ENCODE data around the gene ANO5.
A peak's percentile ranks its signal among the peaks of the same experiment; 100 is the strongest.
"Not testable (repeated sequence)": the region's sequence is repeated elsewhere in the genome, so short reads cannot be mapped to it uniquely, and the experiment has no call there.

ANO5 gene

DNA sequence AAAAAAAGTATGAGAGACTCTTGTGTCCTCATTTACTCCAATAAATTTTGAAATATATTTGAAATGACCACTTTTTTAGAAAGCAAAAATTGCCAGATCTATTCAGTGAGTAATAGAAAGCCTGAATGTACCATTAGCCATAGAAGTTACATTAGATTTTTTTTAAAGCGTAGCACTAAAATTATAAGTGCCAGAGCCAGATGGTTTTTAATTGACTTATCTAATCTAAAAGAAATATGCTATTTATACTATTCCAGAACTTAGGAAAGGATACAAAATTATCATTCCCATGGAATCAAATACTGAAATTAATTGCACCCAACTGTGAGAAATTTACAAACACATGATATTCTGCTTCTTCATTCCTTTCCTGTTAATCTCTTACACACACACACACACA, 80.9 kb downstream of the ANO5 start:
- no peak for FAIRE-seq
- TF ChIP-seq POLR2A (IDR thresholded peaks at IDR 0.05; ENCODE audit: low read depth, low read length): no peak
- no peak for TF ChIP-seq TAF1 (IDR thresholded peaks at IDR 0.05; ENCODE audit: borderline replicate concordance, low read depth, low read length)
- TF ChIP-seq POLR2AphosphoS5 (IDR thresholded peaks at IDR 0.05; ENCODE audit: low read depth, low read length): no peak
- no peak for DNase-seq (ENCODE audit: insufficient read length)

DNA sequence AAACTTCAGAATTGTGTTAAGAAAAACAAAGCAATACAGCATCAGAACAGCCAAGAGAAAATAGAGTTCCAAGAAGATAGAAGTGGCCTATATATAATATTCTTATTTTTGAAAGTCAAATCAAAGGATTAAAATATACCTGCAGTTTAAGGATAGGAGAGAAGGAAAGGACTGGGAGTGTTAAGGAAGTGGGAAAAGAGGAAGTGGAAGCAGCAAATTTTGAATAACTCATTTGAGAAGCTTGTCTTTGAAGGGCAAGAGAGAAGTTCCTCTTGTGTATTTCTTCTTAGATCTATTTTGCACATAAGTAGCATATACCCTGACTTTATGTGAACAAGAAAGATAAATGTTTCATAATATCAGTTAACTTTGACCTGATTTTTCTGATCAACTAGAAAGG, 82.7 kb downstream of the ANO5 start:
- no peak for TF ChIP-seq TAF1 (IDR thresholded peaks at IDR 0.05; ENCODE audit: borderline replicate concordance, low read depth, low read length)
- FAIRE-seq: no peak
- DNase-seq (ENCODE audit: insufficient read length): no peak

DNA sequence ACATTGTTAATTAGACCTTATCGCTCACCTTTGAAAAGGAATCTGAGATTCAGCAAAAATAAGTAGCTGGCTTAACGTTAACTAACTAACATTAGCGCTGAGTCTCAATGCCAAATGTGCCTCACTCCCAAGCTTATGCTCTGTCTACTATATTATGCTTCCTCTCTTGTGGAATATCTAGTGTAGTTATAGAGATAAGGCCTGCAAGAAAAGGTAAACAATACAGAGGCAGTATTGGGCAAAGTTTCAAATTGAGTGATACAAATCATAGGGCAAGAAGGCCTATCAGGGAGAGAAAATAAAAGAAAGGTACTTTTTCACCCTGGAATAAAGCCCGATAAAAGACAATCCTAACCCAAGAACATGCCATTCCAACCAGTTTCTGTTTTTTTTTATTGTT, 83.7 kb downstream of the ANO5 start:
- FAIRE-seq (peak; percentile 65), DNase-seq (ENCODE audit: insufficient read length) (no peak)
- TF ChIP-seq POLR2AphosphoS5 (IDR thresholded peaks at IDR 0.05; ENCODE audit: low read depth, low read length): no peak
- no peak for TF ChIP-seq TAF1 (IDR thresholded peaks at IDR 0.05; ENCODE audit: borderline replicate concordance, low read depth, low read length)
- TF ChIP-seq POLR2A (IDR thresholded peaks at IDR 0.05; ENCODE audit: low read depth, low read length): no peak

DNA sequence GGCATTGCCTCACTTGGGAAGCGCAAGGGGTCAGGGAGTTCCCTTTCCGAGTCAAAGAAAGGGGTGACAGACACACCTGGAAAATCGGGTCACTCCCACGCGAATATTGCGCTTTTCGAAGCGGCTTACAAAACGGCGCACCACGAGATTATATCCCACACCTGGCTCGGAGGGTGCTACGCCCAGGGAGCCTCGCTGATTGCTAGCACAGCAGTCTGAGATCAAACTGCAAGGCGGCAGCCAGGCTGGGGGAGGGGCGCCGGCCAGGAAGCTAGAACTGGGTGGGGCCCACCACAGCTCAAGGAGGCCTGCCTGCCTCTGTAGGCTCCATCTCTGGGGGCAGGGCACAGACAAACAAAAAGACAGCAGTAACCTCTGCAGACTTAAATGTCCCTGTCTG, 92.1 kb downstream of the ANO5 start:
- not testable (repeated sequence) for FAIRE-seq; DNase-seq (ENCODE audit: insufficient read length)

DNA sequence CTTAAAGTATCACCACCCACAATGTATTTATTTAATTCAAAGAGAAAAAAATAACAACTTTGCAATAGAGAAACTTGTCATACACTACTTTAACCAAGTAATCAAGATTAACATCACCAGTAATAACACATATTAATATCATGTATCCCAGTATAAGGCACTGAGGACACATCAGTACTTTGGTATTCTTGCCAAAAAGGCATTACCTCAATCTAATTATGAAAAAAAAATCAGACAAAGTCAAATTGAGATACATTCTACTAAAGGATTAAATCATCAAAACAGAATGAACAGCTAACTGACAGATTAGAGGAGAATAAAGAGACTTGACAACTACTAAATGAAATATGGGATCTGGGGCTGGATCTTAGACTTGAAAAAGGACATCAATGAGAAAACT, 109.5 kb downstream of the ANO5 start:
- DNase-seq (ENCODE audit: insufficient read length) (no peak), FAIRE-seq (no peak)
- TF ChIP-seq POLR2A (IDR thresholded peaks at IDR 0.05; ENCODE audit: low read depth, low read length): no peak

DNA sequence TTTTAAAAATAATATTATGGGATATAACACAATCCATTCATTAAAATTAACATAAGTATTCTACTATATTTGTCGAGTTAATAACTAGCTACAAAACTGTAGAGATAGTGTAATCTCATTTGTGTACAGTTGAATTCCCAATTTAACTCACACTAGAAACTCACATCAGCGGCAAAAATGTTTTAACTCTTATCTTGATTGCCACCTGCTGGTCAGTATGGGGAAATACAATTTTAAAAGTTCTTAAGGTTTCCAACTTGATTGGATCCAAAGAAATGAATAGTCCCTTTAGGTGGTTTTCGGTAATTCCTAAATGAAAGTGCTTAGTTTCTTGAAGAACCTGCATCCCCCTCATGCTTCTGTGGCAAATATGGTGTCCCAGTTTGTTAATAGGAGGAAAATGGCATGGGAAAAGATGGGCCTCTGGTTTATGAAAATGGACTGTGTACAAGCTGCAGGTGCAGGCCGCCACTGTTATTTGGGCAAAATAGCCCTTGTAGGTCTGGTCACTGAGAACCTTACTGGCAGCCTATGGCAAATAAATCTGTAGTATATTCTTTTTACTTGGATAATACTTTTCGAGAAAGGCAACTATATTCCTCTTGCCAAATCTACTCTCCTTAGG, 111.6 kb downstream of the ANO5 start:
- no peak for FAIRE-seq
- no peak for TF ChIP-seq POLR2A (IDR thresholded peaks at IDR 0.05; ENCODE audit: low read depth, low read length)
- TF ChIP-seq POLR2AphosphoS5 (IDR thresholded peaks at IDR 0.05; ENCODE audit: low read depth, low read length): no peak
- no peak for TF ChIP-seq TAF1 (IDR thresholded peaks at IDR 0.05; ENCODE audit: borderline replicate concordance, low read depth, low read length)
- DNase-seq (ENCODE audit: insufficient read length): no peak

DNA sequence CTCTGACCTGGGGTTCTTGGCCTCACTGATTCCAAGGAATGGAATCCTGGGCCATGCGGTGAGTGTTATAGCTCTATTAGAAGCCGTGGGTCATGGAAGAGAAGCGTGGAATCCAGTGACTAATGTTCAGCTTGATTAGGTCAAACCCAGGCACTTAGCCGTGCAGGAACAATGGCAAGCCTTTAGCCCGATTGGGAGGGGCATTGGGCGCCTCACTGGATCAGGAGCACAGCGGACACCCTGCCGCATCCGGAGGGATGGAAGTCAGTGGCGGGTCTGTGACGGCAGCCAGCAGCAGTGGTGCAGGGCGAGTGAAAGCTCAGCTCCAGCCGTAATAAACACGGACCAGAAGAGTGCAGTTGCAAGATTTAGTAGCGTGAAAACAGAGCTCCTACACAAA, 124.8 kb downstream of the ANO5 start:
- FAIRE-seq (no peak), DNase-seq (ENCODE audit: insufficient read length) (no peak)
- TF ChIP-seq POLR2A (IDR thresholded peaks at IDR 0.05; ENCODE audit: low read depth, low read length) (no peak), POLR2AphosphoS5 (IDR thresholded peaks at IDR 0.05; ENCODE audit: low read depth, low read length) (no peak), TAF1 (IDR thresholded peaks at IDR 0.05; ENCODE audit: borderline replicate concordance, low read depth, low read length) (no peak)

DNA sequence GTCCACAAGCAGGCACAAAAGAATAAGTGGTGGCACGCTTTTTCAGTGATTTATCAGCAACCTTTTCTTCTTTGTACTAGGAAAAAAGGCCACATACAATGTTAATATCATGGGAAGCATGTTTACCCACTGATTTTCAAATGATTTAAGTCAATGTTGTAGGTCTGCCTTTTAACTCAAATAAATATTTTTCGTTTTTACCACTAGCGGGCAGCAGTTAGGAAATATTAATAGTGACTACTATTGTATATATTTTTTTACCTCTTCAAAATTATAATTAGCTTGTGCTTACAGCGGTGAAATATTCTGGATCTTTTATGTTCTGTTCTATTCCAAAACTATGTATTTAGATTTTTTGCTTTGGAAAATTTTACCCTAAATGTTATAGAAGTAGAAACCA, 138.9 kb downstream of the ANO5 start:
- FAIRE-seq: no peak
- no peak for DNase-seq (ENCODE audit: insufficient read length)
- TF ChIP-seq TAF1 (IDR thresholded peaks at IDR 0.05; ENCODE audit: borderline replicate concordance, low read depth, low read length) (no peak), POLR2A (IDR thresholded peaks at IDR 0.05; ENCODE audit: low read depth, low read length) (no peak), POLR2AphosphoS5 (IDR thresholded peaks at IDR 0.05; ENCODE audit: low read depth, low read length) (no peak)
